ENCODE data around the gene CSAD.
"Not testable (repeated sequence)": the region's sequence is repeated elsewhere in the genome, so short reads cannot be mapped to it uniquely, and the experiment has no call there.

CSAD gene

GRCh38 chr12:53185582-53186153 is 4.9 kb upstream of the CSAD start:
- in situ Hi-C loops (cut with HindIII; ENCODE audit: low sequenced_read_pairs), result loop anchor here (10.0 kb wide), 1 partner anchor 51 kb away; no protein-coding TSS in a partner anchor

DNA sequence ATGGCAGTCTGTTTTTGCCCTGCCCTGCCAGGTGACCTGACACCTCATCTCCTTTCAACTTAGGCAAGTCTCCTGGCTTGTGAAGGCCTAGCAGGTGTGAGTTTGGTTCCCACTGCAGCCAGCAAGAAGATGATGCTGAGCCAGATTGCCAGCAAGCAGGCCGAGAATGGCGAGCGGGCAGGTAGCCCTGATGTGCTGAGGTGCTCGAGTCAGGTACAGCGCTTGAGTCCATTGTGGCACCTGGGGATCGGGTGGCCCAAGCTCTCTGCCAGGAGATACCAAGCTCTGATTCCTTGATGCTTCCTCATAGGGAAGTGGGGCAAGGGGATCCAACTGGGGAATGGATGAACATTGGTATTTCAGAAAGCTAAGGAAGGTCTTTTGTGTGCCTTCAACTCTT is 4.1 kb upstream of the CSAD start:
- in situ Hi-C loops (cut with HindIII; ENCODE audit: low sequenced_read_pairs), result loop anchor here (10.0 kb wide), 1 partner anchor 50 kb away; no protein-coding TSS in a partner anchor

DNA sequence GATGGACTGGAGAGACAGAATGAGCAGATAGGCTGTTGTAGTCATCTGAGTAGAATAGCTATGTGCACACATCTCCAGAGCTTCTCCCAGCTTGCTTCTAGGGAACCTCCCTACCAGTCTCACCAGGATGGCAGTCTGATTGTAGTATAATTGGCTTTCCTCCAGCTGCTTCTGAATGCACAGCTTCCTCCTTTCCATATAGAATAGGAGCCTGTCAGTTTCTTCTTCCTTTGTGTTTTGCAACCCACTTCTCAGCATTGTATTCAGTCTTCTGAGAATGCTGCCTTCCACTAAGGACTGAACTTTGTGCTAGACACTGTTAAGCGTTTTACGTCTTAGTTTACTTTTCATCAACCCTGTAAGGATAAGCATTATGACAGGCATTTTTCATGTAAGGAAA is 2.2 kb upstream of the CSAD start:
- in situ Hi-C loops (cut with HindIII; ENCODE audit: low sequenced_read_pairs), result loop anchor here (10.0 kb wide), 1 partner anchor 48 kb away; no protein-coding TSS in a partner anchor

DNA sequence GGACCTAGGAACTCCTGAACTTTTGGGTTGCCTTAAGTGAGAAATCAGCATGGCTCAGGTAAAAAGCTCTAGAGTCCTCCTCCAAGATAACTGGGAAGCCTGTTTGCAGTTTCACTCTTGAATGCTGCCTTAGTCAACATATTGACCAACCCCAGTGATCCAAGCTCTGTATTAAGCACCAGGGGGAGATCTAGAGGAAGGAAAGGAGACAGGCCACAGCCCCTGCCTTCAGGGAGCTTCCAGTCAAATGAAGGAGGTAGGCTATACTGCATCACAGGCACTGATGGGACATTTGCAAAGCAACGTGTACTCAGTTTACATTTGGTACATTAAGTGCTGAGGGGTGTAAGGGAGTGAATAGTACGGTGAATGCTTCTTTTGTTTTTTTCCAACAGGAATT is 1.2 kb upstream of the CSAD start:
- in situ Hi-C loops (cut with HindIII; ENCODE audit: low sequenced_read_pairs), result loop anchor here (10.0 kb wide), 1 partner anchor 47 kb away; no protein-coding TSS in a partner anchor

- in situ Hi-C loops (cut with HindIII; ENCODE audit: low sequenced_read_pairs), result loop anchor here (10.0 kb wide), 1 partner anchor 46 kb away; no protein-coding TSS in a partner anchor
Measured at GRCh38 chr12:53180931-53181645, 363 bp upstream of the CSAD start.

- in situ Hi-C loops (cut with HindIII; ENCODE audit: low sequenced_read_pairs), result loop anchor here (10.0 kb wide), 1 partner anchor 45 kb away; no protein-coding TSS in a partner anchor
Measured at GRCh38 chr12:53179687-53180219, 972 bp downstream of the CSAD start.

- in situ Hi-C loops (cut with HindIII; ENCODE audit: low sequenced_read_pairs), result not testable (repeated sequence)
Measured at GRCh38 chr12:53178803-53179202, 1.9 kb downstream of the CSAD start.

GRCh38 chr12:53177447-53177846 is 3.3 kb downstream of the CSAD start:
- in situ Hi-C loops (cut with HindIII; ENCODE audit: low sequenced_read_pairs), result not testable (repeated sequence)

GRCh38 chr12:53176750-53177149 is 4.0 kb downstream of the CSAD start:
- in situ Hi-C loops (cut with HindIII; ENCODE audit: low sequenced_read_pairs), result no loop called here

DNA sequence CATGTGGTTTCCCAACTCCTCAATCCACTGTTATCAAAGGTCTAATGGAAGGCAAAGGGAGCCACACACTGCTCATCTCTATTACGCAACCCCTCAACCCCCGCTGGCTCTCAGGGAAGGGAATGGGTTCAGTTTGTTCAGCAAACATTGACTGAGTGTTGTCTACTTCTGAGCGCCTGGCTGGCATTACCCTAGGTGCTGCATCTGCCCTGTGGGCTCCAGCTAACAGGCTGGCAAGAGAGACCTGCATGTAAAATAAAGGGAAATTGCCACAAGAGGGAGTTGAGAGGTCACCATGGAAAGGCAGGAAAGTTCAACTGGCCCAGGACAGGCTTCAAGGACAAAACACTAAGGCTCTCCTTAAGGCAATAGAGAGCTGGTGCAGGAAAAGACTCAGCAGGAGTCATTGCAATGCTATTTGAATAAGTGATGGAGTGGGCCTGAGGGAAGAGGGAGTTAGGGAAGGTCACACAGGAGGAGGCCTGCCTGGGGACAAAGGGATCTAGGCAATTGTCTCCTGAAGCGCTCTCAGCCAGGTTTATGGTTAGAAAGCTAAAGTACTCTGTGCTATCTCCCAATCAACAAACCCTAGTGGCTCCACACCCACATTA is 5.7 kb downstream of the CSAD start:
- in situ Hi-C loops (cut with HindIII; ENCODE audit: low sequenced_read_pairs), result loop anchor here (5.0 kb wide), 1 partner anchor 98 kb away; the partner anchor contains the start of gene SPRYD3

DNA sequence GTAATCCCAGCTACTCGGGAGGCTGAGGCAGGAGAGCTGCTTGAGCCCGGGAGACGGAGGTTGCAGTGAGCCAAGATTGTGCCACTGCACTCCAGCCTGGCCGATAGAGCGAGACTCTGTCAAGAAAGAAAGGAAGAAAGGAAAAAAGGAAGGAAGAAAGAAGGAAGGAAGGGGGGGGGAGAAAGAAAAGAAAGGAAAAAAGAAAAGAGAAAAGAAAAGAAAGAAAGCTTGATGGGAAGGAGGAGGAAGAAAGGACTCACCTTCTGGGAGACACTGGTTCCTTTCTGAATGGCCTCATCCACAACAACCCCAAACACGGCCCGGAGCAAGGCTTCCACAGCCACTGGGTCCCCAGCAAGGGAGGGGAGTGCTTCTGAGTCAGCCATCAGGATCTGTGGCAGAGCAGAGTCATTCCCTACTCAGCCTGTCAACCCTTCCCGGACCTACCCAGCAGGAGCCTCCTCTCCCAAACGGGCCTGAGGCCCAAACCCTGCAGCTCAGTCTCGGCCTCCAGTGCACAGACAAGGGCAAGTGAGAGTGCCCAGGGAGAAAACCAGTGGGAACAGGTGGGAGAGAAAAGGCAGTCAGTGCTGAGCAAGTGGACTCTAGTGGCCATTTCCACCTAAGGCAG is 7.5 kb downstream of the CSAD start:
- in situ Hi-C loops (cut with HindIII; ENCODE audit: low sequenced_read_pairs), result loop anchor here (5.0 kb wide), 1 partner anchor 96 kb away; the partner anchor contains the start of gene SPRYD3

GRCh38 chr12:53172352-53172751 is 8.4 kb downstream of the CSAD start:
- in situ Hi-C loops (cut with HindIII; ENCODE audit: low sequenced_read_pairs), result loop anchor here (5.0 kb wide), 1 partner anchor 95 kb away; the partner anchor contains the start of gene SPRYD3

DNA sequence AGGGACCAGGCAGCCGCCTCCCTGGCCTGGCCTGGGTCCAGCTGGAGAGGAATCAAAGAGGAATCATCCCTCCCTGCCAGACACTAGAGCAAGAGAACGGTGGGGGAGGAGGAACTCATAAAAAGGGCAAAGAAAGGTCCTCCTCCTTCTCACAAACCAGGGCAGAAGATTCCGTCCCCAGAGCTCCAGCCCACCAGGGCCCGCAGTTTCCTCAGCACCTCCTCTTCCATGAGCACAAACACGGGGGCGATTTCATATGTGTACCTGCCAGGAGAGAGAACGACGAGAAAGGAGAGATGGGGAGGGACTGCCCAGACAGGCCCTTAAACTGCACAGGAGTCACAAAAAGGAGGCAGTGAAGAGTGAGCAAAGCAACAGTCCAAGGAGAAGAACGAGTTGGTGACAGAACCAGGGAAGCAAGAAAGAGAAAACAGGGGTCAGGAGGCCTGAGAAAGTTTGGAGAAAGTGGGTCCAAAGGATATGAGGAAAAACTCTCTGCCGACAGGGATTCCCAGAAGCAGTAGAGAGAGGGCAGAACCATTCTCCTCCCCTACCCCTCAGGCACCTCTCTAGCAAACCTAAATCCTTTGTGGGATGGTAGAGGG is 8.9 kb downstream of the CSAD start:
- in situ Hi-C loops (cut with HindIII; ENCODE audit: low sequenced_read_pairs), result loop anchor here (5.0 kb wide), 1 partner anchor 95 kb away; the partner anchor contains the start of gene SPRYD3

GRCh38 chr12:53170876-53171724 is 9.6 kb downstream of the CSAD start:
- in situ Hi-C loops (cut with HindIII; ENCODE audit: low sequenced_read_pairs), result loop anchor here (5.0 kb wide), 1 partner anchor 94 kb away; the partner anchor contains the start of gene SPRYD3

- in situ Hi-C loops (cut with HindIII; ENCODE audit: low sequenced_read_pairs), result loop anchor here (5.0 kb wide), 1 partner anchor 93 kb away; the partner anchor contains the start of gene SPRYD3
Measured at GRCh38 chr12:53170215-53170614, 10.5 kb downstream of the CSAD start.

- in situ Hi-C loops (cut with HindIII; ENCODE audit: low sequenced_read_pairs), result loop anchor here (5.0 kb wide), 1 partner anchor 92 kb away; the partner anchor contains the start of gene SPRYD3
Measured at GRCh38 chr12:53169644-53170043, 11.1 kb downstream of the CSAD start.

- in situ Hi-C loops (cut with HindIII; ENCODE audit: low sequenced_read_pairs), result no loop called here
Measured at GRCh38 chr12:53166837-53167236, 13.9 kb downstream of the CSAD start.

- in situ Hi-C loops (cut with HindIII; ENCODE audit: low sequenced_read_pairs), result not testable (repeated sequence)
Measured at GRCh38 chr12:53163008-53163407, 17.7 kb downstream of the CSAD start.

Data from endothelial cell of hepatic sinusoid (primary cell).